Keratinocyte (primary cell): ENCODE data around the gene RWDD1. TPM values are rescaled to one million over a fixed set of nuclear protein-coding genes. Genes with fewer than 3 reads are reported as not detected.

Source experiments
- DNase-seq: peaks from one replicate; pipeline ENCODE4 v3.0.0-alpha.2; 2011; ENCODE audit warnings: low read depth, missing footprints, low spot score
- FAIRE-seq: peaks from 2 replicates; lab custom pipeline; 2011; peaks lifted over from hg19 to GRCh38; lab: Jason Lieb, UNC
- H2AFZ ChIP-seq: 2 replicates; pipeline ENCODE4 v1.6.0; 2012; ENCODE audit warnings: low read length, control low read depth, inconsistent platforms; ENCODE audit not compliant: control insufficient read depth
- H3K27ac ChIP-seq: 2 replicates; pipeline ENCODE4 v1.5.1; 2011; ENCODE audit warnings: low read length; ENCODE audit not compliant: control insufficient read depth, insufficient read depth
- H3K27me3 ChIP-seq: 3 replicates; pipeline ENCODE4 v1.6.0; 2011; ENCODE audit warnings: low read length; ENCODE audit not compliant: control insufficient read depth, insufficient read depth; ENCODE audit errors: extremely low read depth
- H3K36me3 ChIP-seq, 2 experiments: 2 replicates in 1 of 2; 3 replicates in 1 of 2; pipeline ENCODE4 v1.5.1; 2011; ENCODE audit warnings: low read length in 2 of 2, mild to moderate bottlenecking in 1 of 2; ENCODE audit not compliant: control insufficient read depth in 2 of 2, insufficient read depth in 2 of 2; ENCODE audit errors: extremely low read depth in 1 of 2
- H3K4me1 ChIP-seq: 3 replicates; pipeline ENCODE4 v1.5.1; 2011; ENCODE audit warnings: low read length; ENCODE audit not compliant: control insufficient read depth, insufficient read depth; ENCODE audit errors: extremely low read depth
- H3K4me2 ChIP-seq: 3 replicates; pipeline ENCODE4 v1.6.0; 2011; ENCODE audit warnings: low read depth, low read length; ENCODE audit not compliant: control insufficient read depth, insufficient read depth; ENCODE audit errors: extremely low read depth
- H3K4me3 ChIP-seq, 3 experiments: fragments of 200-600 bp in 1 of 3; sonication (generic) in 1 of 3; 2 replicates in 2 of 3; 3 replicates in 1 of 3; pipeline ENCODE4 v1.5.1; 2011 to 2016; ENCODE audit warnings: low read length in 3 of 3, mild to moderate bottlenecking in 3 of 3, control low read depth in 2 of 3, inconsistent platforms in 1 of 3, low read depth in 1 of 3, mixed read lengths in 1 of 3, mixed run types in 1 of 3, moderate library complexity in 1 of 3; ENCODE audit not compliant: control insufficient read depth in 2 of 3, insufficient read depth in 2 of 3; ENCODE audit errors: extremely low read depth in 1 of 3
- H3K79me2 ChIP-seq: 2 replicates; pipeline ENCODE4 v1.6.0; 2012; ENCODE audit warnings: low read length; ENCODE audit not compliant: control insufficient read depth, insufficient read depth
- H3K9ac ChIP-seq: 3 replicates; pipeline ENCODE4 v1.6.0; 2011; ENCODE audit warnings: low read length; ENCODE audit not compliant: control insufficient read depth, insufficient read depth; ENCODE audit errors: extremely low read depth
- H3K9me1 ChIP-seq: 3 replicates; pipeline ENCODE4 v1.6.0; 2011; ENCODE audit warnings: low read length; ENCODE audit not compliant: control insufficient read depth, insufficient read depth; ENCODE audit errors: extremely low read depth
- H3K9me3 ChIP-seq: 2 replicates; pipeline ENCODE4 v1.5.1; 2012; ENCODE audit warnings: low read depth, low read length; ENCODE audit not compliant: control insufficient read depth
- H4K20me1 ChIP-seq: 3 replicates; pipeline ENCODE4 v1.6.0; 2011; ENCODE audit warnings: low read length; ENCODE audit not compliant: control insufficient read depth, insufficient read depth; ENCODE audit errors: extremely low read depth
- CTCF ChIP-seq, 3 experiments: IDR thresholded peaks in 1 of 3; conservative IDR thresholded peaks in 1 of 3; optimal IDR thresholded peaks in 1 of 3; 2 replicates in 2 of 3; 3 replicates in 1 of 3; pipeline versions ENCODE3 to v1.5.1; 2011; ENCODE audit warnings: low read length in 3 of 3, mild to moderate bottlenecking in 3 of 3, moderate library complexity in 2 of 3, control low read depth in 1 of 3, inconsistent platforms in 1 of 3; ENCODE audit not compliant: insufficient read depth in 2 of 3; ENCODE audit errors: extremely low read depth in 1 of 3
- EZH2 ChIP-seq: IDR thresholded peaks from one replicate; pipeline ENCODE4 v1.6.1; 2012; ENCODE audit warnings: inconsistent platforms, mild to moderate bottlenecking, low read length, moderate library complexity
- dilution Hi-C: fragments of 300-500 bp; cut with MboI; formaldehyde crosslinking; loops from one replicate; pipeline ENCODE4 v1.7.0; 2020; ENCODE audit warnings: low sequenced_read_pairs; ENCODE audit not compliant: extremely low pct_ligation_motif_present
- polyA plus RNA-seq, 5 experiments: library from polyadenylated mRNA; depleted of rRNA in 3 of 5; stranded (reverse) in 3 of 5; stranded (forward) in 1 of 5; unstranded in 1 of 5; fragments of >200 nt; gene quantifications; 1 replicate in 1 of 5; 2 replicates in 3 of 5; 3 replicates in 1 of 5; pipeline versions ENCODE4 v1.2.1 to v1.2.3, GENCODE V29; 2011 to 2012; ENCODE audit warnings: missing spikeins in 2 of 5, low read depth in 1 of 5, low replicate concordance in 1 of 5

Gene RWDD1
- polyA plus RNA-seq, 1 donor (not counting 4 experiments of a cell fraction or from before 2014, with no cell fraction given): 61.7 TPM

- H3K4me3 ChIP-seq: no peak overlapping the region
- no peaks in the 10 kb centered on the region for H3K9me3 ChIP-seq
- H3K4me2 ChIP-seq: no peak overlapping the region
- no peaks in the 10 kb centered on the region for H3K27me3 ChIP-seq
- TF ChIP-seq EZH2: no peak
- no peak for TF ChIP-seq CTCF (optimal IDR thresholded peaks at IDR 0.05 in 1 of 3, IDR thresholded peaks at IDR 0.05 in 1 of 3, conservative IDR thresholded peaks at IDR 0.05 in 1 of 3; ENCODE audit: extremely low read depth in 1 of 3, insufficient read depth in 2 of 3, low read length in 3 of 3)
- no peaks in the 10 kb centered on the region for H3K79me2 ChIP-seq
- no peaks in the 10 kb centered on the region for H3K36me3 ChIP-seq
- H2AFZ ChIP-seq: peak overlapping the region; percentile 12
- H3K4me1 ChIP-seq: peaks cover 21% of the 10 kb centered on the region
- H3K9ac ChIP-seq: no peak overlapping the region
- DNase-seq (no peak), FAIRE-seq (no peak)
- H3K9me1 ChIP-seq: no peaks in the 10 kb centered on the region
- H3K27ac ChIP-seq: no peak overlapping the region
- dilution Hi-C loops: no loop called here
- no peaks in the 10 kb centered on the region for H4K20me1 ChIP-seq
Observed at GRCh38 chr6:116533233-116533957, 37.9 kb upstream of the RWDD1 start.

- no peak overlapping the region for H3K4me2 ChIP-seq
- peaks cover 11% of the 10 kb centered on the region for H3K4me1 ChIP-seq
- H3K27ac ChIP-seq: no peak overlapping the region
- no peaks in the 10 kb centered on the region for H3K9me3 ChIP-seq
- dilution Hi-C loops: no loop called here
- no peaks in the 10 kb centered on the region for H4K20me1 ChIP-seq
- H3K36me3 ChIP-seq: no peaks in the 10 kb centered on the region
- no peak for DNase-seq
- TF ChIP-seq CTCF (optimal IDR thresholded peaks at IDR 0.05 in 1 of 3, IDR thresholded peaks at IDR 0.05 in 1 of 3, conservative IDR thresholded peaks at IDR 0.05 in 1 of 3; ENCODE audit: extremely low read depth in 1 of 3, insufficient read depth in 2 of 3, low read length in 3 of 3): no peak
- TF ChIP-seq EZH2: no peak
- no peak overlapping the region for H3K9ac ChIP-seq
- H3K9me1 ChIP-seq: no peaks in the 10 kb centered on the region
- peak; percentile 57 for FAIRE-seq
- no peaks in the 10 kb centered on the region for H3K27me3 ChIP-seq
- no peak overlapping the region for H3K4me3 ChIP-seq
- no peaks in the 10 kb centered on the region for H3K79me2 ChIP-seq
- no peak overlapping the region for H2AFZ ChIP-seq
Observed at GRCh38 chr6:116535109-116535508, 36.2 kb upstream of the RWDD1 start.
